Breast epithelium (tissue), 3 donors: ENCODE measurements around the gene RPS5.

Experiments used
- CTCF ChIP-seq, 3 donors: fragments of 450-650 bp; IDR thresholded peaks; one replicate each; pipeline ENCODE4 v1.5.1; 2016 to 2017; ENCODE audit warnings: antibody characterized with exemption in 3 of 3, mild to moderate bottlenecking in 3 of 3, moderate library complexity in 3 of 3
- POLR2A ChIP-seq: fragments of 450-650 bp; IDR thresholded peaks from one replicate; pipeline ENCODE4 v1.6.1; 2016; ENCODE audit warnings: antibody characterized with exemption, mild to moderate bottlenecking, moderate library complexity
- POLR2AphosphoS5 ChIP-seq, 3 donors: sonication (generic); formaldehyde crosslinking; IDR thresholded peaks; one replicate each; pipeline ENCODE4 v1.6.1; 2017; ENCODE audit warnings: antibody characterized with exemption in 3 of 3

- TF ChIP-seq POLR2A (no peak), POLR2AphosphoS5 (IDR thresholded peaks at IDR 0.05) (no peak), CTCF (IDR thresholded peaks at IDR 0.05) (no peak)
Measured at GRCh38 chr19:58352760-58353671, 34.1 kb upstream of the RPS5 start, which contains the start of gene A1BG.
